T-helper 2 cell (primary cell): ENCODE measurements around the gene RRP1.
"Not testable (repeated sequence)": the region's sequence is repeated elsewhere in the genome, so short reads cannot be mapped to it uniquely, and the experiment has no call there.

Experiments used
- DNase-seq, 5 experiments: peaks; one replicate each; pipeline versions ENCODE4 v3.0.0 to v3.0.0-alpha.2; 2012 to 2022

The RRP1 gene

GRCh38 chr21:43842742-43843141 is 53.4 kb downstream of the RRP1 start:
- DNase-seq, result peak in 1 of 5 experiments; percentile 76

GRCh38 chr21:43844906-43845305 is 55.5 kb downstream of the RRP1 start:
- not testable (repeated sequence) for DNase-seq

GRCh38 chr21:43845386-43845785 is 56.0 kb downstream of the RRP1 start:
- no peak for DNase-seq

- DNase-seq, result no peak
Measured at GRCh38 chr21:43846430-43846829, 57.1 kb downstream of the RRP1 start.

GRCh38 chr21:43847301-43847700 is 57.9 kb downstream of the RRP1 start:
- no peak for DNase-seq

GRCh38 chr21:43848771-43849170 is 59.4 kb downstream of the RRP1 start:
- no peak for DNase-seq

GRCh38 chr21:43849532-43850299 is 60.3 kb downstream of the RRP1 start:
- no peak for DNase-seq

GRCh38 chr21:43850728-43851295 is 61.4 kb downstream of the RRP1 start:
- peak in 1 of 5 experiments; percentile 39 for DNase-seq

GRCh38 chr21:43851593-43851992 is 62.2 kb downstream of the RRP1 start:
- DNase-seq, result no peak

GRCh38 chr21:43853851-43854772 is 64.7 kb downstream of the RRP1 start:
- DNase-seq, result no peak
